GM12878 (cell line): ENCODE measurements around the gene USP47. TPM values are rescaled to one million over a fixed set of nuclear protein-coding genes. Genes with fewer than 3 reads are reported as not detected.

ENCODE experiments used
- ATAC-seq: fragments of 200-7000 bp; cut with Tn5 transposase; 3 replicates; pipeline ENCODE4 v1.9.1; 2020; ENCODE audit warnings: mild to moderate bottlenecking, moderate library complexity
- BruUV-seq: library from RNA; stranded (reverse); fragments of 400-500 nt; replicated peaks from 2 replicates; lab custom pipeline; 2021; lab: Mats Ljungman, UMichigan
- CTCF ChIA-PET: fragments of 300-600 bp; sonication (Branson Sonifier 250); formaldehyde crosslinking; extraction: SDS; loops from one replicate; lab custom pipeline; 2021; ENCODE audit warnings: inconsistent platforms; lab: Yijun Ruan, JAX
- POLR2A ChIA-PET: fragments of 350-600 bp; formaldehyde crosslinking; extraction: SDS; loops from one replicate; lab custom pipeline; 2021; ENCODE audit warnings: inconsistent platforms; lab: Charles Lee
- RAD21 ChIA-PET: fragments of 300-600 bp; sonication (Branson Sonifier 250); formaldehyde crosslinking; loops from one replicate; lab custom pipeline; 2023; ENCODE audit warnings: antibody characterized with exemption; ENCODE audit not compliant: unreplicated experiment; lab: Charles Lee
- SMC1A ChIA-PET: fragments of 300-600 bp; sonication (Branson Sonifier 250); formaldehyde crosslinking; loops from one replicate; lab custom pipeline; 2023; ENCODE audit not compliant: unreplicated experiment, uncharacterized antibody; lab: Charles Lee
- DNase-seq: peaks from one replicate; pipeline ENCODE4 v3.0.0-alpha.2; 2011; ENCODE audit warnings: low read depth, low spot score
- FAIRE-seq: peaks from 3 replicates; lab custom pipeline; 2011; peaks lifted over from hg19 to GRCh38; lab: Jason Lieb, UNC
- H2AFZ ChIP-seq: 2 replicates; pipeline ENCODE4 v1.6.0; 2011; ENCODE audit warnings: low read depth, low read length, control low read depth; ENCODE audit not compliant: control insufficient read depth
- H3K27ac ChIP-seq: 2 replicates; pipeline ENCODE4 v1.5.1; 2011; ENCODE audit warnings: control low read depth; ENCODE audit not compliant: control insufficient read depth, insufficient read depth
- H3K27me3 ChIP-seq, 2 experiments: replicated peaks in 1 of 2; 2 replicates each; pipeline versions ENCODE4 v1.6.0 to v1.6.1; 2011; ENCODE audit warnings: low read length in 1 of 2; ENCODE audit not compliant: control insufficient read depth in 2 of 2, insufficient read depth in 2 of 2
- H3K36me3 ChIP-seq, 2 experiments: 2 replicates each; pipeline ENCODE4 v1.5.1; 2011; ENCODE audit warnings: low read length in 1 of 2; ENCODE audit not compliant: control insufficient read depth in 2 of 2, insufficient read depth in 2 of 2
- H3K4me1 ChIP-seq: 2 replicates; pipeline ENCODE4 v1.6.1; 2011; ENCODE audit warnings: mild to moderate bottlenecking, low read length, moderate library complexity, mixed read lengths; ENCODE audit not compliant: control insufficient read depth, insufficient read depth
- H3K4me2 ChIP-seq: 2 replicates; pipeline ENCODE4 v1.6.0; 2011; ENCODE audit warnings: control low read depth; ENCODE audit not compliant: control insufficient read depth, insufficient read depth
- H3K4me3 ChIP-seq: fragments of 200-600 bp; sonication (generic); 2 replicates; pipeline ENCODE4 v1.5.1; 2016
- H3K79me2 ChIP-seq: 2 replicates; pipeline ENCODE4 v1.6.0; 2011; ENCODE audit warnings: low read length; ENCODE audit not compliant: control insufficient read depth, insufficient read depth
- H3K9ac ChIP-seq: 2 replicates; pipeline ENCODE4 v1.8.0; 2011; ENCODE audit warnings: low read length, control low read depth, mixed read lengths; ENCODE audit not compliant: control insufficient read depth, insufficient read depth
- H3K9me3 ChIP-seq: replicated peaks from 3 replicates; pipeline ENCODE4 v1.5.1; 2011; ENCODE audit warnings: mild to moderate bottlenecking, low read length; ENCODE audit not compliant: control insufficient read depth, insufficient read depth
- H4K20me1 ChIP-seq: 2 replicates; pipeline ENCODE4 v1.6.0; 2011; ENCODE audit not compliant: control insufficient read depth, insufficient read depth
- CHD2 ChIP-seq: IDR thresholded peaks from 2 replicates; pipeline ENCODE4 v1.6.1; 2011; ENCODE audit warnings: low read depth, low read length, improper control_type of control experiment, borderline replicate concordance
- GATAD2B ChIP-seq: fragments of 450-650 bp; conservative IDR thresholded peaks from 2 replicates; pipeline ENCODE4 v1.6.1; 2017; ENCODE audit warnings: low read depth, mild to moderate bottlenecking, moderate library complexity
- KLF5 ChIP-seq: fragments of 450-650 bp; IDR thresholded peaks from 2 replicates; pipeline ENCODE4 v1.6.1; 2014; ENCODE audit warnings: mild to moderate bottlenecking; ENCODE audit not compliant: partially characterized antibody
- MEF2A ChIP-seq: IDR thresholded peaks from 2 replicates; pipeline ENCODE4 v1.6.1; 2011; ENCODE audit warnings: low read depth, mild to moderate bottlenecking, low read length, moderate library complexity; ENCODE audit not compliant: insufficient read depth
- RFX5 ChIP-seq: IDR thresholded peaks from 2 replicates; pipeline ENCODE4 v1.6.1; 2011; ENCODE audit warnings: low read depth, low read length, improper control_type of control experiment
- SMARCA5 ChIP-seq: fragments of 450-650 bp; IDR thresholded peaks from 2 replicates; pipeline ENCODE4 v1.6.1; 2017; ENCODE audit warnings: mild to moderate bottlenecking
- WGBS: methylation state at CpG from one replicate; pipeline ENCODE4 v1.1.6; 2016; ENCODE audit warnings: low lambda C conversion rate; ENCODE audit not compliant: insufficient replicate concordance, insufficient coverage; ENCODE audit errors: missing lambda C conversion rate; 5-methylcytosine and 5-hydroxymethylcytosine counted together
- in situ Hi-C: fragments of 300-500 bp; cut with MboI; formaldehyde crosslinking; loops from 9 replicates; pipeline ENCODE4 v1.14.3; 2018; ENCODE audit warnings: mixed read lengths
- intact Hi-C: fragments of 100-400 bp; cut with micrococcal nuclease; formaldehyde crosslinking; loops from one replicate; pipeline ENCODE4 v1.14.2; 2022; ENCODE audit not compliant: unreplicated experiment
- polyA plus RNA-seq, 11 experiments: library from polyadenylated mRNA; depleted of rRNA in 4 of 11; unstranded in 6 of 11; stranded (reverse) in 5 of 11; fragments of >200 nt; fragmentation: Nextera tagmentation in 4 of 11; fragmentation: Illumina TruSeq in 1 of 11; extraction: Ambion mirVana in 4 of 11; extraction: Trizol in 1 of 11; gene quantifications; 1 replicate in 1 of 11; 2 replicates in 10 of 11; pipeline versions ENCODE4 v1.2.1 to v1.2.3, GENCODE V29; 2011 to 2016; ENCODE audit warnings: inconsistent platforms in 2 of 11, missing spikeins in 2 of 11, low read depth in 1 of 11
- total RNA-seq, 4 experiments: library from RNA; depleted of rRNA in 3 of 4; stranded (reverse); fragments of >200 nt in 3 of 4; fragmentation: Illumina TruSeq in 1 of 4; extraction: Trizol in 1 of 4; gene quantifications; 2 replicates each; pipeline versions ENCODE4 v1.2.1 to v1.2.3, GENCODE V29; 2013 to 2021
- TF ChIP-seq, protein P1 (sequence below): fragments of 450-650 bp; IDR thresholded peaks from 2 replicates; pipeline ENCODE4 v1.6.1; 2017; ENCODE audit warnings: mild to moderate bottlenecking, moderate library complexity

The USP47 gene
- total and polyA plus RNA-seq, 10 of the 15 experiments (the other 5 are each of a cell fraction or from before 2014, with no cell fraction given), result 13.9 to 54.0 (median 31.6) TPM

DNA sequence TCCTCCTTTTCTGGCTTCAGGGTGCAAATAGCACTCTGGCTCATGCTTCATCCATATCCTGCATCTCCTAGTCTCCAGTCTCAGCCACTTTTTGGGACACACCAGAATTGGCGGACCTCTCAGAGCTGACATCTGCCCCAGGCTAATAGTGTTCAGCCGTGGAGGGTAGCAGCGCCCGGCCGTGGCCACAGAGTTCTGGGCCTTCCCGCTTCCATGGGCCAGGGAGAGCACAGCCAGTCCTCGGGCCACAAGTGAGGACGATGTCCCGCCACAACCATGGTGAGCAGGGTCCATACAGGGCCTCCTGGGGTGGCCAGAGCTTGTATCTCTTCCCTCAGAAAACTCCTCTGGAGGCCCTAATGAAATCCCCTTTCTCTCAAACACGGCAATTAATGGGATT lies 140.7 kb downstream of the USP47 start:
- DNase-seq (no peak), FAIRE-seq (no peak), ATAC-seq (no peak)
- no peaks in the 10 kb centered on the region for H3K9me3 ChIP-seq
- SMC1A ChIA-PET, result no interaction called here
- no peaks in the 10 kb centered on the region for H3K79me2 ChIP-seq
- POLR2A ChIA-PET, result no interaction called here
- H3K27ac ChIP-seq, result no peak overlapping the region
- H3K4me3 ChIP-seq, result no peak overlapping the region
- peaks cover 0 to 1% of the 10 kb centered on the region in 2 experiments; a peak in 1 of 4 replicates for H3K27me3 ChIP-seq
- in situ Hi-C loops, result no loop called here
- no peak overlapping the region for H3K9ac ChIP-seq
- no peaks in the 10 kb centered on the region for H3K4me1 ChIP-seq
- no peak for TF ChIP-seq RFX5
- TF ChIP-seq CHD2, result no peak
- no peak for TF ChIP-seq KLF5
- no peak for TF ChIP-seq GATAD2B
- TF ChIP-seq, protein P1, sequence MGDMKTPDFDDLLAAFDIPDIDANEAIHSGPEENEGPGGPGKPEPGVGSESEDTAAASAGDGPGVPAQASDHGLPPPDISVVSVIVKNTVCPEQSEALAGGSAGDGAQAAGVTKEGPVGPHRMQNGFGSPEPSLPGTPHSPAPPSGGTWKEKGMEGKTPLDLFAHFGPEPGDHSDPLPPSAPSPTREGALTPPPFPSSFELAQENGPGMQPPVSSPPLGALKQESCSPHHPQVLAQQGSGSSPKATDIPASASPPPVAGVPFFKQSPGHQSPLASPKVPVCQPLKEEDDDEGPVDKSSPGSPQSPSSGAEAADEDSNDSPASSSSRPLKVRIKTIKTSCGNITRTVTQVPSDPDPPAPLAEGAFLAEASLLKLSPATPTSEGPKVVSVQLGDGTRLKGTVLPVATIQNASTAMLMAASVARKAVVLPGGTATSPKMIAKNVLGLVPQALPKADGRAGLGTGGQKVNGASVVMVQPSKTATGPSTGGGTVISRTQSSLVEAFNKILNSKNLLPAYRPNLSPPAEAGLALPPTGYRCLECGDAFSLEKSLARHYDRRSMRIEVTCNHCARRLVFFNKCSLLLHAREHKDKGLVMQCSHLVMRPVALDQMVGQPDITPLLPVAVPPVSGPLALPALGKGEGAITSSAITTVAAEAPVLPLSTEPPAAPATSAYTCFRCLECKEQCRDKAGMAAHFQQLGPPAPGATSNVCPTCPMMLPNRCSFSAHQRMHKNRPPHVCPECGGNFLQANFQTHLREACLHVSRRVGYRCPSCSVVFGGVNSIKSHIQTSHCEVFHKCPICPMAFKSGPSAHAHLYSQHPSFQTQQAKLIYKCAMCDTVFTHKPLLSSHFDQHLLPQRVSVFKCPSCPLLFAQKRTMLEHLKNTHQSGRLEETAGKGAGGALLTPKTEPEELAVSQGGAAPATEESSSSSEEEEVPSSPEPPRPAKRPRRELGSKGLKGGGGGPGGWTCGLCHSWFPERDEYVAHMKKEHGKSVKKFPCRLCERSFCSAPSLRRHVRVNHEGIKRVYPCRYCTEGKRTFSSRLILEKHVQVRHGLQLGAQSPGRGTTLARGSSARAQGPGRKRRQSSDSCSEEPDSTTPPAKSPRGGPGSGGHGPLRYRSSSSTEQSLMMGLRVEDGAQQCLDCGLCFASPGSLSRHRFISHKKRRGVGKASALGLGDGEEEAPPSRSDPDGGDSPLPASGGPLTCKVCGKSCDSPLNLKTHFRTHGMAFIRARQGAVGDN, result no peak
- no peak for TF ChIP-seq SMARCA5
- TF ChIP-seq MEF2A, result no peak
- H2AFZ ChIP-seq, result no peak overlapping the region
- no peak overlapping the region for H3K4me2 ChIP-seq
- no peaks in the 10 kb centered on the region for H3K36me3 ChIP-seq
- intact Hi-C loops, result no loop called here
- H4K20me1 ChIP-seq, result no peaks in the 10 kb centered on the region
- 39% methylated on average over 10 of the region's 10 CpGs for WGBS
- RAD21 ChIA-PET, result no interaction called here
- BruUV-seq, result no TSS peak
- CTCF ChIA-PET, result no interaction called here
